ENCODE measurements around the gene MOV10L1.
"Not testable (repeated sequence)": the region's sequence is repeated elsewhere in the genome, so short reads cannot be mapped to it uniquely, and the experiment has no call there.

Gene MOV10L1

DNA sequence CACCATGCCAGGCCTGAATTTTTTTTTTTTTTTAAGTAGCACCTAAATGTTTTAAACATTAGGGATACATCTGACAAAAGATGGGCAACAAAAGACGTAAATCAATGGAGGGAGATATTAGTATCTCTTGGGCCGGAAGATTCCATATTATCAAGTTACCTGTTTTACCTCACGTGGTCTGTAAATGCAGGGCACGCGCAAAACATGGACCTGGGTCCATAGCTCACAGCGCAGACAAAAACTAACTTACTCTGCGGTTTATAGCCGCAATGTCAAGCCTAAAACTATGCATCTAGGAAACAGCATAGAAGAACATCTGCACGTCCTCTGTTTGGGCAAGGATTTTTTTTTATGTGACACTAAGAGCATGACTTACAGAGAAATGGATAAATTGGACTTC is 49.2 kb downstream of the MOV10L1 start:
- no peak for DNase-seq (ENCODE audit: low read depth)

DNA sequence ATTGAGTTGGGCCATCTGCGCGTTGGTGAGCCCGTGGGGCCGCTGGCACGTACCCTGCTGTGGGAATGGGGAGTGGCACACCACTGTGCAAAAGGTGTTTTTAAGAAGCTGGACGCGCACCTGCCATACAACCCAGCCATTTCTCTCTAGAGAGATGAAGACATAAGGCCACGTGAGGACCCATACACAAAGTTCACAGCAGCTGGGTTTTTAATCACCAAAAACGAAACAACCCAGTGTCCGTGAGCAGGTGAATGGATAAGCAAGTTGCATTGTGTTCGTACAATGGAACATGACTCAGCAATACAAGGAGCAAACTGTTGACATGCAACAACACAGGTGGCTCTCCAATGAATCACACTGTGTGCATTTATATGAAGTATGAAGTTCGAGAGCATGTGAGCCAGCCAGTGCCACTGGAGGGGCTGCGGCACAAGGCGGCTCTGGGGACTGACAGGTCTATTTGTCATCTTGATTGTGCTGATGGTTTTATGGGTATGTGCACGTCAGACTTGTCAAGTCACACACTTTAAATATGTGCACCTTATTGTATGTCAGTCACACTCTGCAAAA is 50.1 kb downstream of the MOV10L1 start:
- no peak for DNase-seq (ENCODE audit: low read depth)

DNA sequence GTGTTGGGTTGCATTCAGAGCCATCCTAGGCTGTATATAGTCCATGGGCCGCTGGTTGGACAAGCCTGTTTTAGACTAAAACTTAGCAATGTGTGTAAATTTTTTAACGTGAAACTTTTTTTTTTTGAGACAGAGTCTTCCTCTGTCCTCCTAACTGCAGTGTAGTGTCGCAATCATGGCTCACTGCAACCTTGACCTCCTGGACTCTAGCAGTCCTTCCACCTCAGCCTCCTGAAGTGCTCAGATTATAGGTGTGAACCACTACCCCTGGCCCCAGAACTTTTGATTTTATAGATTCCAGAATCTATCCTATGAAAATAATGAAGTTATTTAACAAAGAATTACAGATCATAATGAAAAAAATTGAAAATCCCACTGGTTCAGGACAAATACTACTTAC is 50.8 kb downstream of the MOV10L1 start:
- DNase-seq (ENCODE audit: low read depth): no peak

DNA sequence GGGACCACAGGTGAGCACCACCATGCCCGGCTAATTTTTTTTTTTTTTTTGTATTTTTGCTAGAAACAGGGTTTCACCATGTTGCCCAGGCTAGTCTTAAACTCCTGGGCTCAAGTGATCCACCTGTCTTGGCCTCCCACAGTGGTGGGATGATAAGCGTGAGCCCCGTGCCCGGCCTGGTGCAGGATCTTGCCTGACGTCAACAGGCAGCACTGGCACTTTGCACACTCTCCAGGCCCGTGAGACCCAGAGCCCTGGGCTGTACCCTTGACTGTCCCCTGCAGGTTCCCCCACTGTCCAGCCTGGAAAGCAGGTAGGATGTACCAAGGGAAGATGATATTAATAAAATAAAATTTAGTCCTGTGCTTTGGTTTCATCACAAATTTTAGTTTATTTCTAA is 51.7 kb downstream of the MOV10L1 start:
- no peak for DNase-seq (ENCODE audit: low read depth)

DNA sequence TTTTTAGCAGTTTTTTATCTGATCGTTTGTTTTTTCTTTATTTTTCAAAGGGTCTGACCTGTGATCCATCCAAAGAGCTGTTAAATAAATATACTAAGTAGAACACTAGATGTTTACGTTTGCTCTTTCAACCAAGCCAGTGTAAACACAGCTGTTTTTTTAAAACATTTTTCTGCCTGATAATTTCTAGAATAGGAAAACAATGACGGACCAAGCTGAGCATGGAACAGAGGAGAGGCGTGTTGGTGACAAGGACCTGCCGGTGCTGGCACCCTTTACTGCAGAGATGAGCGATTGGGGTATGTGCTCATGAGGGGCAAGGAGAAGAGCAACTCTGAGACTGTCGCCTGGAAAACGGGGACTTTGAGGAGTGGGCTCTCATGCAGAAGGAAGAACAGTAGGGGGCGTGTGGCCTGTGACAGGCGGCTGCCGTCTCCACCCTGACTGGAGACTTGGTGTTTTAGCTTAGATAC is 52.1 kb downstream of the MOV10L1 start:
- no peak for DNase-seq (ENCODE audit: low read depth)

GRCh38 chr22:50143096-50143495 is 53.3 kb downstream of the MOV10L1 start:
- no peak for DNase-seq (ENCODE audit: low read depth)

DNA sequence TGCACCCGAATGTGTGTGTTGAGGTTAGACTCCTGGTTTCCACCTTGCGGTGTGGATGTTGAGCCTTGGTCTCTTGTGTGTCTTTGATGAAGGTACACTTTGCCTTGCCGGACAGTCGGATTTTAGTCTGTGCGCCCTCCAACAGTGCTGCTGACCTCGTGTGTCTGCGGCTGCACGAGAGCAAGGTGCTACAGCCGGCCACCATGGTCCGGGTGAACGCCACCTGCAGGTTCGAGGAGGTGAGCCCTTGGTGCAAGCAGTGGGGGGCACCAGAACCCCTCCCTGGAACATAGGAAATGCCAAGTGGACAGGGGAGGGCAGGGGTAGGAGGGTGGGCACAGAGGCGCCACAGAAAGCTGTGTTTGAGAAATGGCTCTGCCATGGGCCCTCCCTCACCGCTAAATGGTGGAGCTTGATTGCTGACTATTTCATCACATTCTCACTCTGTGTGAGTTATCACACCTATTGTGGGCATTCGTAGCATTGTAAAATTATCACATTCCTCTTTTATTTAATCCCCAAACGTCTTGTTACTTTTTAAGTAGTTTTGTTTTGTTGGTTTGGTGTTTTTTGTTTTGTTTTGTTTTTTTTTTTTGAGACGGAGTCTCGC is 54.3 kb downstream of the MOV10L1 start:
- DNase-seq (ENCODE audit: low read depth): no peak

GRCh38 chr22:50145721-50146438 is 56.1 kb downstream of the MOV10L1 start:
- no peak for DNase-seq (ENCODE audit: low read depth)

DNA sequence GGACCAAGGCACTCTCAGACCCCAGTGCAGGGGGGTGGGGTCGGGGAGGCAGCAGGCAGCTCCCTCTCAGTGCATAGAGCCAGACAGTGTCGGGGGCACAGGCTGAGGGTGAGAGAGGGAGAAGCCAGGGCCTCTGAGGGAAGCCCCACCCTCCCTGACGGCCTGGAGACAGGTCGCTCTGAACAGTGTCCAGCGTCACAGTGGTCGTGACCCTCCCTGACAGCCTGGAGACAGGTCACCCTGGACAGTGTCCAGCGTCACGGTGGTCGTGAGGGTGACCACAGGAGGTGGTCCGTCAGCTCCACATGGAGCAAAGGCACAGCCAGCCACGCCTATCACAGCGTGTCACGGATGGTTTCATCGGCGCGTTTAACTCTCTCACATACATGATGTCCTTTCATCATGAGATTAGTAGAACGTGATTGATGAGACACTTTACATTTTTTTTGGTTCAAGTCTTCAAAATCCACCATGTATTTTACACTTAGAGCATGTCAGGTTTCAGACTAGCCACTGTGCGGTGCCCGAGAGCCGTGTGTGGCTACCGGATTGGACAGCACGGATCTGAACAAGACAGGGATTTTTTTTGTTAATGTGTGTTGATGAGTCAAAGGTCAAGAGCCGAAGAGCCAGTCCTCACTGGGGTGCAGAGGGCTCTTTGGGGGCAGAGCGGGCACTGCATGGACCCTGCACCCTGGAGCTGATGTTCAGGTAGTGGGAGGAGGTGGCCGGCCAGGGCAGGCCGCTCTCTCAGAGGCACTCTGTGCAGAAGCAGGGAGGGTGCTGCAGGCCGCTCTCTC is 56.8 kb downstream of the MOV10L1 start:
- DNase-seq (ENCODE audit: low read depth): peak; percentile 78

- not testable (repeated sequence) for DNase-seq (ENCODE audit: low read depth)
These were observed 57.7 kb downstream of the MOV10L1 start for GRCh38 chr22:50147258-50148165.

DNA sequence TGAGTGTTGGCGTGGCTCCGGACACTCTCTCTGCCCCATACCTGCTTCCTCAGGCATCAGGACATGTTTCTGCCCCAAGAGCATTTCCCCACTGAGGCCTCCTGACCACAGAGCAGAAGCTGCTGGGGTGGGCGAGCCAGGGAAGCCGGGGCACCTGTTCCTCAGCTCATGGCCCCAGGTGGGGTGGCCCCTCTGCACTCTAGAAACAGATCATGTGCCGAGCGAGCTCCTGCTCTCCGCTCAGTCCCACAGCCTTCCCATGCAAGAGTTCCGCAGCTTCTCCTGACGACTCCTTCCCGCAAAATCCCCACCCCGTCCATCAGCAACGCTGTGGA is 58.3 kb downstream of the MOV10L1 start:
- DNase-seq (ENCODE audit: low read depth): no peak

DNA sequence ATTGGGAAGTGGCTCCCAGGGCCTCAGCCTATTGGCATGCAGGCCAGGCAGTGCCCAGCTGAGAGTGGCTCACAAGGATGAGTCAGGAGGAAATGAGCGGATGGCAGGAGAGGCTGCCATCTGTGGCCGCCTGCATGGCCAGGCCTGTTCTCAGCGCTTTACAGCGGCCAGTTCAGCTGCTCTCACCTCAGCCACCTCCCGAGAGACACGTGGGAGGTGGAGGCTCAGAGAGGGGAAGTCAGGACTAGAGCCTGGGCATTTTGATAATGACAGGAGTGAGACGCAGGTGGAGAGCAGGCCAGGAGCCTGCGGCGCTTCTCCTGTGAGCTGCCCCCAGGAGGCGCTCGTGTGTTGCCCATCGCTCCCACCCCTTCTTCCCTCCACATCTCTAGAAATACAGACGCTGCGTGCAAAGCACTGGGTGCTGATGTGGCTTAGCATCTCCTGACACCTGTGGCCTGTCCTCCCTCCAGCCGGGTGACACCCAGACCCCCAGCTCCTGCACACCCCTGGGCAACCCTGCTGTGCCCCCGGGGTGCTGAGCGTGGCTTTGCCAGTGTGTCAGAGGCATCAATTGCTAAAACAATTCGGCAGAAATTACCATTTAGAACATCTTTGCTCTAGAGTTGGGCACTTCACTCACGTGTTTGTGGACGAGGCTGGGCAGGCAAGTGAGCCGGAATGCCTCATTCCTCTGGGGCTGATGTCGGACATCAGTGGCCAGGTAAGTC is 59.4 kb downstream of the MOV10L1 start:
- peak; percentile 43 for DNase-seq (ENCODE audit: low read depth)

GRCh38 chr22:50150161-50151129 is 60.6 kb downstream of the MOV10L1 start:
- DNase-seq (ENCODE audit: low read depth): peak; percentile 43

GRCh38 chr22:50151571-50152537 is 62.0 kb downstream of the MOV10L1 start:
- no peak for DNase-seq (ENCODE audit: low read depth)

DNA sequence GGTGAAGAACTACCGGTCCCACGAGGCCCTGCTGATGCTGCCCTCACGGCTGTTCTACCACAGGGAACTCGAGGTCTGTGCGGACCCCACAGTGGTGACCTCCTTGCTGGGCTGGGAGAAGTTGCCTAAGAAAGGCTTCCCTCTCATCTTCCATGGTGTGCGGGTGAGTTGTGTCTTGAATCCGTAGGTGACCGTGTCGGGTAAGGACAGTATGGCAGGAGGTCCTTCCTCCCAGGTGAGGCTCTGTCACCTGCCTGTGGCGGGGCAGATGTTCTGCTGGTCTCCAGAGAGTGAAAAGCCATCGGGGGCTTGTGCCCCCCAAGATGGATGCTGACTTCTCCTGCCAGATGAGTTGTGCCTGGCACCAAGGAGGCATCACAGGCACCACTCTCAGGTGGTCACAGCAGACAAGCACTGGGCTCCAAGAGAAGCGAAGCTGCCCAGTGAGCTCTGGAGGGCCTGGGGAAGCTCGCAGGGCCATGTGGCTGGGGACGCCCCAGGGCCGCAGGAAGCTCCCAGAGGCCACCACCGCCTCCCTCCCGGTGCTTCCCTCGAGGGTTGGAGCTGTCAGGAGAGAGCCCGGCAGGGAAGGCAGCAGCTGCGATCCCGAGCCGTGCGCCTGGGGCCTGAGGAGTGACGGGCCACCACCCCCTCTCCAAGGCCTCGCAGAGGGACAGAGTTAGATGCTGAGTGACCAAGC is 63.4 kb downstream of the MOV10L1 start:
- no peak for DNase-seq (ENCODE audit: low read depth)

DNA sequence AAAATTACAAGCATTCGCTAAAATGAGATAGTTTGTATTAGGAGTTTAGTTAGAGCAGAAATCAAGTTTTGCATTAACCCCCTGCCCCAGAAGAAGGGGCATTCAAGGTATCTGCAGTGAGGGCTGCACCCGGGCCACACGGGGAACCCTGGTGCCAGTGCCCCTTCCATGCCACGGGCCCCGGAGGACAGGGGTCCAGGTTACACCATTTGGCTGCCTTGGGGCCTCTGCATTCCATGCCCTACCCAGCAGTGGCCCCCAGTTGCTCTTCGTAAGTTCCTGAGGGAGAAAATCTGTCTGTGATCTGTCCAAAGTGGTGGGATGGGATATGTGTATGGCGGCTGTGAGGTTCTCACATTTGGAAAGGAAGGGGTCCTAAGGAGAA is 63.9 kb downstream of the MOV10L1 start:
- no peak for DNase-seq (ENCODE audit: low read depth)

GRCh38 chr22:50157709-50158375 is 68.0 kb downstream of the MOV10L1 start:
- no peak for DNase-seq (ENCODE audit: low read depth)

Measured in iris pigment epithelial cell (primary cell).